Measurements from ENCODE around the gene PIGU.

Gene PIGU

GRCh38 chr20:34579191-34579978 is 97.5 kb downstream of the PIGU start (continued):
- TF ChIP-seq CTCF (tag by site-specific recombination; IDR thresholded peaks at IDR 0.05) (peak; percentile 79), SETDB1 (IDR thresholded peaks at IDR 0.05; ENCODE audit: insufficient read length, low read length) (no peak), PRDM10 (tag by site-specific recombination; IDR thresholded peaks at IDR 0.05) (0 out of 2 replicates have a peak, but pooled peaks have one; percentile 21), ZBTB17 (tag by site-specific recombination; IDR thresholded peaks at IDR 0.05) (peak; percentile 45; the same call in 1 of the 2 replicates), ZNF239 (tag by site-specific recombination; IDR thresholded peaks at IDR 0.05) (no peak), KLF17 (tag by site-specific recombination; IDR thresholded peaks at IDR 0.05) (0 out of 2 replicates have a peak, but pooled peaks have one; percentile 35), ZNF692 (tag by site-specific recombination; IDR thresholded peaks at IDR 0.05) (0 out of 2 replicates have a peak, but pooled peaks have one; percentile 33), ZNF133 (tag by site-specific recombination; IDR thresholded peaks at IDR 0.05) (no peak), ZNF600 (tag by site-specific recombination; IDR thresholded peaks at IDR 0.05) (peak; percentile 88), PRDM6 (tag by site-specific recombination; IDR thresholded peaks at IDR 0.05) (no peak), PRDM1 (tag by site-specific recombination; IDR thresholded peaks at IDR 0.05) (peak; percentile 37; the same call in 1 of the 2 replicates), ZNF169 (tag by site-specific recombination; IDR thresholded peaks at IDR 0.05) (no peak), SP7 (tag by site-specific recombination; IDR thresholded peaks at IDR 0.05) (peak; percentile 33), ZIC2 (tag by site-specific recombination; IDR thresholded peaks at IDR 0.05) (0 out of 2 replicates have a peak, but pooled peaks have one; percentile 8), ZNF654 (tag by site-specific recombination; IDR thresholded peaks at IDR 0.05; ENCODE audit: low read depth) (peak; percentile 95), REPIN1 (tag by site-specific recombination; IDR thresholded peaks at IDR 0.05; ENCODE audit: low read depth) (no peak)

All from HEK293 (cell line).